GM12874 (cell line): ENCODE data around the gene EMILIN2.

ENCODE experiments used
- TF ChIP-seq, protein P1 (sequence below): IDR thresholded peaks from 2 replicates; pipeline ENCODE4 v1.5.1; 2011; ENCODE audit warnings: low read depth, mild to moderate bottlenecking, control low read depth, low read length, moderate library complexity; ENCODE audit not compliant: insufficient read depth

EMILIN2 gene

DNA sequence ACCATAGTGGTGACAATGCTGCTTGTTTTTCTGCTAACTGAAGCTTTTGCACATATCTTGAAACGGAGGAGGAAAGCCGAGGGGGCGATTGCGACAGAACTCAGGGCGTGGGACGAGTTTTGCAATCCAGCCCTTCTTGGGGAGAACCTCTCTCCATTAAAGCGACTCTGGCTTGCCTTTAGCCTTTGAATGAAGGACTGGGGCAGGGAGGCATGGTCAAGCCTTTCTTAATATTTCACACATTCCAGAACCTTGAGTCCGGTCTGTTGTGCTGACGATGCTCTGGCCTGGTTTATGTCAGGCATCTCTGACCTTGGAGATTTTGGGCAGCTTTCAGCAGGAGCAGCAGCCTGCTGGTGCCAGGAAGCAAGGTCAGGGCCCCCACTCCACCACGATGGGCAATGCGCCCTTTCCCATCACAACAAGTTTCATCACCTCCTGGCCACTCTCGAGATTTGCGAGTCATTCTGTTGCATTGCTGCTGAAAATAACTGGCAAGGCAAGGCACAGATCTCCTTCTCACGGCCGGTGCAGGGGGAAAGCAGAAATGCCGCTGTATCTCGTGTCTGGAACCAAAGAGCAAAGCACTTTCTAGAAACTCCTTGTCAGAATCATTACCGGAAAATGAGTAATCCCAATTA, 10.8 kb downstream of the EMILIN2 start:
- TF ChIP-seq, protein P1, sequence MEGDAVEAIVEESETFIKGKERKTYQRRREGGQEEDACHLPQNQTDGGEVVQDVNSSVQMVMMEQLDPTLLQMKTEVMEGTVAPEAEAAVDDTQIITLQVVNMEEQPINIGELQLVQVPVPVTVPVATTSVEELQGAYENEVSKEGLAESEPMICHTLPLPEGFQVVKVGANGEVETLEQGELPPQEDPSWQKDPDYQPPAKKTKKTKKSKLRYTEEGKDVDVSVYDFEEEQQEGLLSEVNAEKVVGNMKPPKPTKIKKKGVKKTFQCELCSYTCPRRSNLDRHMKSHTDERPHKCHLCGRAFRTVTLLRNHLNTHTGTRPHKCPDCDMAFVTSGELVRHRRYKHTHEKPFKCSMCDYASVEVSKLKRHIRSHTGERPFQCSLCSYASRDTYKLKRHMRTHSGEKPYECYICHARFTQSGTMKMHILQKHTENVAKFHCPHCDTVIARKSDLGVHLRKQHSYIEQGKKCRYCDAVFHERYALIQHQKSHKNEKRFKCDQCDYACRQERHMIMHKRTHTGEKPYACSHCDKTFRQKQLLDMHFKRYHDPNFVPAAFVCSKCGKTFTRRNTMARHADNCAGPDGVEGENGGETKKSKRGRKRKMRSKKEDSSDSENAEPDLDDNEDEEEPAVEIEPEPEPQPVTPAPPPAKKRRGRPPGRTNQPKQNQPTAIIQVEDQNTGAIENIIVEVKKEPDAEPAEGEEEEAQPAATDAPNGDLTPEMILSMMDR, result no peak

DNA sequence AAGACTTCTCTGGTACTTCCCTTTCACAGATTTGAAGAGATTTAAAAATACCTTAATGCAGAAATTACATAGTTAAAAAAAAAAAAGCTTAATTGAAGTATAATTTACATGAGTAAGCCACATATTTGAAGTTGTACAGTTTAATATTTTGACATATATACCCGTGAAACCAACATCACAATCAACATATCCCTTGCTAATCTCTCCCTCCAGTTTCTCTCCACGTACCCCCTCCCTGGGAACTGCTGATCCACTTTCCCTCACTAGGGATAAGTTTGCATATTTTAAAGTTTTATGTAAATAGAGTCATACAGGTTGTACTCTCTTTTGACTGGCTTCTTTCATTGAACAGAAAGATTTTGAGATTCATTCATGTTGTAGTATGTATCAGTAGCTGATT, 22.4 kb downstream of the EMILIN2 start:
- TF ChIP-seq, protein P1, result no peak

DNA sequence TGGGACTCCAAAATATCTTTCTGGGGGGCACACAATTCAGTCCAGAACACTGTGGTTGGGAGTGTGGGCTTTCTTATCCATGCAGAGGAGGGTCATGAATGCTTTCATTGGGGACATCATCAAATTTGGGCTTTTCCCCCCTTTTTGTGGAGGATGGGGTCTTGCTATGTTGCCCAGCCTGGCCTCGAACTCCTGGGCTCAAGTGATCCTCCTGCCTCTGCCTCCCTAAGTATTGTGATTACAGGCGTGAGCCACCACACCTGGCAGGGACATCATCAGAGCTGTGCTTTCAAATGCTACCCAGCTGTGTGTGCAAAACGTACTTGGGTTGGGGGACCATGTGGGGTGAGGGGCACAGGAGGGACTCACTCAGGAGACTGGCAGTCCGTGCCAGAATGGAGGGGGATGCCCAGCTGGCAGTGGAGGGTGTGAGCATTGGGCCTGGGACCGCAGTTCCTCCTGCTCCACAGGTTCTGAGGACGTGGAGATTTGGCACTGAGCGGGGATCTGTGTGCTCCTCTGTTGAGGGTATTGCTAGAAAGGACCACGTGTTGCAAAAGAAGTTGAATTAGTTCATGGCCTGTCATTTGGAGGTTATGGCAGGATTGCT, 24.4 kb downstream of the EMILIN2 start:
- TF ChIP-seq, protein P1, result no peak

DNA sequence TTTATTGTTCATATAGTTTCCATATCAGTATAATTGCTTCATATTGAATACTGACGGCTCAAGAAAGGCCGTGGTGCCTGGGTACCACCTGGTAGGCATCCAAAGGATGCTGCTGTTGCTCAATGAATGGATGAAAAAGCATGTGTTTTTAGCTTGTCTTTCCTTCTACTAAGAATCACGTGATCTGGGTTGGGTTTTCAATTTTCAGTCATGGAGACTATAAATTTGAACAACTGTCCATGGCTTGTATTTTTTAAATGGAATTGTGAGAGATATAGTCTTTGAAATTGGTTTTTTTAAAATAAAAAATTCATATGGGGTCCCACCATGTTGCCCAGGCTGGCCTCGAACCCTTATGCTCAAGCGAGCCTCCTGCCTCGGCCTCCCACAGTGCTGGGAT, 25.3 kb downstream of the EMILIN2 start:
- TF ChIP-seq, protein P1, result no peak

- TF ChIP-seq, protein P1, result no peak
These were observed 28.0 kb downstream of the EMILIN2 start for GRCh38 chr18:2874765-2875164.

GRCh38 chr18:2878656-2879330, 32.0 kb downstream of the EMILIN2 start:
- TF ChIP-seq, protein P1, result no peak

DNA sequence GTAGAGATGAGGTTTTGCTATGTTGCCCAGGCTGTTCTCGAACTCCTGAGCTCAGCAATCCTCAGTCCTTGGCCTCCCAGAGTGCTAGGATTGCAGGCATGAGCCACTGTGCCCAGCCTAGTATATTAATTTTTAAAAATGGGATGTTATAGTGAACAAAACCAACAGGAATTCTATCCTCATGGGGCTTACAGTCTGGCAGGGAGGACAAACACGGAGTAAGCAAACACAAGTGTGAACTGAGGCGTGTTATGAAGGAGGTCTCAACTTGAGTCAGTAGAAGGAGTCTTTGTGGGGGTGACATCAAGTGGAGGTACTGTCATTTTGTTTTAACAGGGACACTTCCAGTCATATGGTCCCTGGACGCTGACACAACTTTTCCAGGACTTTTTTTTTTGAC, 33.1 kb downstream of the EMILIN2 start:
- TF ChIP-seq, protein P1, result no peak
